ENCODE results near the gene GRP. TPM values are rescaled to one million over a fixed set of nuclear protein-coding genes. Genes with fewer than 3 reads are reported as not detected.

GRP gene
- total RNA-seq, 1 experiment from 2014 or later = not detected

DNA sequence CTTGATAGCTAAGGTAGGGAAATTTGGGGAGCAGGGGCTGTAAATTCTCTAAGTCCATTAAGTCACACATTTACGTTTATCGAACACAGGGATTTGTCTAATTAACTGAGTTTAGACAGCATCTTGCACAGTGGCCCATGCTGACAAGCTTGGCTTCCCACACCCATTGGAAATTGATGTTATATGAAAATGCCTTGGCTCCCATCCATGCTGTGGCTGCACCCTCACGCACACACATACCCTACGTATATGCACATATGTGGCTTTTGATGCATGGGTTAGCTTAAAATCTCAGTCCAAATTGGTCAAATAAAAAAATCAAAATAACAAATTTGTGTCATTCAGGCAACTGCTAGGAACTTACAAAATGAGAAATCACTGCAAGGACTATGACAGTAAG is 42.5 kb upstream of the GRP start:
- Histone ChIP-seq H4K20me1 (ENCODE audit: control insufficient read depth, insufficient read depth, insufficient read length) (no peaks in the 10 kb centered on the region), H3K27me3 (ENCODE audit: insufficient read depth, low read length) (no peaks in the 10 kb centered on the region), H3K4me1 (ENCODE audit: insufficient read depth, low read length) (no peaks in the 10 kb centered on the region), H4K91ac (ENCODE audit: insufficient read length, low read depth, low read length) (no peak overlapping the region), H3K79me2 (ENCODE audit: insufficient read depth, low read length) (no peaks in the 10 kb centered on the region), H3K9me3 (ENCODE audit: control insufficient read depth, low read depth, low read length) (no peaks in the 10 kb centered on the region), H4K5ac (ENCODE audit: insufficient read length, low read depth, low read length) (no peak overlapping the region), H2BK120ac (ENCODE audit: low read depth, low read length, poor library complexity, severe bottlenecking) (no peak overlapping the region), H2AFZ (ENCODE audit: low read length) (no peak overlapping the region), H3K23me2 (ENCODE audit: insufficient read length, low read depth, low read length, poor library complexity, severe bottlenecking) (no peaks in the 10 kb centered on the region), H3K14ac (ENCODE audit: insufficient read depth, low read length) (no peak overlapping the region), H3K23ac (ENCODE audit: insufficient read length, low read depth, low read length) (no peak overlapping the region), H3T11ph (ENCODE audit: low read length) (no peak overlapping the region), H2BK20ac (ENCODE audit: low read depth, low read length, poor library complexity, severe bottlenecking) (no peak overlapping the region), H4K8ac (replicated peaks; ENCODE audit: insufficient read length, low read depth, low read length) (no peak overlapping the region), H2BK12ac (ENCODE audit: insufficient read length, low read depth, low read length) (no peak overlapping the region), H3K9ac (ENCODE audit: extremely low read depth, insufficient read length, low read length) (no peak overlapping the region), H3K4me2 (ENCODE audit: insufficient read depth, insufficient read length, low read length) (no peak overlapping the region), H3K79me1 (ENCODE audit: insufficient read depth, low read depth, low read length, poor library complexity, severe bottlenecking) (no peaks in the 10 kb centered on the region), H3K56ac (ENCODE audit: insufficient read length, low read depth, low read length) (no peak overlapping the region), H3K18ac (ENCODE audit: insufficient read length, low read depth, low read length) (no peak overlapping the region), H3K27ac (ENCODE audit: insufficient read length, low read depth, low read length) (no peak overlapping the region), H2AK5ac (ENCODE audit: insufficient read length, low read length) (no peak overlapping the region), H2BK5ac (ENCODE audit: insufficient read length, low read length) (no peak overlapping the region), H2BK15ac (ENCODE audit: low read depth, low read length) (no peak overlapping the region), H3K4ac (ENCODE audit: low read depth, low read length) (no peak overlapping the region)
- peaks cover 0 to 2% of the 10 kb centered on the region in 2 experiments; a peak in 2 of 4 replicates for H3K4me1 Mint-ChIP-seq
- H3K27me3 Mint-ChIP-seq (ENCODE audit: low read depth) = no peaks in the 10 kb centered on the region; the same call in 1 of the 2 replicates
- no peak overlapping the region; a peak in 1 of 7 replicates for H3K27ac Mint-ChIP-seq
- no peak overlapping the region for H3K4me3 Mint-ChIP-seq
- no CpG with 5 or more reads among the region's 4 CpGs for WGBS (ENCODE audit: extremely low coverage, insufficient read length, low lambda C conversion rate)
- no peak for DNase-seq
- peaks cover 14 to 17% of the 10 kb centered on the region in 2 experiments for H3K9me3 Mint-ChIP-seq
- peaks cover 8 to 17% (median 10%) of the 10 kb centered on the region in 3 experiments for H3K36me3 Mint-ChIP-seq (ENCODE audit: insufficient read depth in 1 of 3, low read depth in 3 of 3)
- TF ChIP-seq, protein P1, sequence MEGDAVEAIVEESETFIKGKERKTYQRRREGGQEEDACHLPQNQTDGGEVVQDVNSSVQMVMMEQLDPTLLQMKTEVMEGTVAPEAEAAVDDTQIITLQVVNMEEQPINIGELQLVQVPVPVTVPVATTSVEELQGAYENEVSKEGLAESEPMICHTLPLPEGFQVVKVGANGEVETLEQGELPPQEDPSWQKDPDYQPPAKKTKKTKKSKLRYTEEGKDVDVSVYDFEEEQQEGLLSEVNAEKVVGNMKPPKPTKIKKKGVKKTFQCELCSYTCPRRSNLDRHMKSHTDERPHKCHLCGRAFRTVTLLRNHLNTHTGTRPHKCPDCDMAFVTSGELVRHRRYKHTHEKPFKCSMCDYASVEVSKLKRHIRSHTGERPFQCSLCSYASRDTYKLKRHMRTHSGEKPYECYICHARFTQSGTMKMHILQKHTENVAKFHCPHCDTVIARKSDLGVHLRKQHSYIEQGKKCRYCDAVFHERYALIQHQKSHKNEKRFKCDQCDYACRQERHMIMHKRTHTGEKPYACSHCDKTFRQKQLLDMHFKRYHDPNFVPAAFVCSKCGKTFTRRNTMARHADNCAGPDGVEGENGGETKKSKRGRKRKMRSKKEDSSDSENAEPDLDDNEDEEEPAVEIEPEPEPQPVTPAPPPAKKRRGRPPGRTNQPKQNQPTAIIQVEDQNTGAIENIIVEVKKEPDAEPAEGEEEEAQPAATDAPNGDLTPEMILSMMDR (conservative IDR thresholded peaks at IDR 0.05) = no peak

All from H9 (cell line).